Stimulated activated CD4-positive, alpha-beta T cell treated with anti-CD3 and anti-CD28 coated beads, Interleukin-1b, Interleukin-23, amount 100 ng/mL, for 24 hours (primary cell): ENCODE measurements around the gene GART.
"Not testable (repeated sequence)": the region's sequence is repeated elsewhere in the genome, so short reads cannot be mapped to it uniquely, and the experiment has no call there.

ENCODE experiments used
- DNase-seq, 4 experiments: peaks; one replicate each; pipeline ENCODE4 v3.0.0-alpha.2; 2020; ENCODE audit warnings: low read depth in 4 of 4, low spot score in 1 of 4

Gene GART

DNA sequence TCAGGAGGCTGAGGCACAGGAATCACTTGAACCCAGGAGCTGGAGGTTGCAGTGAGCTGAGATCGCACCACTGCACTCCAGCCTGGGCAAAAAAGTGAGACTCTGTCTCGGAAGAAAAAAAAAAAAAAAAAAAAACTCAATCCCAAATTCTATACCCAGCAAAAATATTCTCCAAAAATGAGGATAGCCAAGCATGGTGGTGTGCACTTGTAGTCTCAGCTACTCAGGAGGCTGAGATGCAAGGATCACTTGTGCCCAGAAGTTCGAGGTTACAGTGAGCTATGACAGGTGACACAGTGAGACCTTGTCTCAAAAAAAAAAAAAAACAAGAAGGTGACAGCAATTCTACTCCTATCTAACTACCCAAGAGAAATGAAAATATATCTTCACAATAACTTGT lies 68.6 kb downstream of the GART start:
- DNase-seq = no peak

DNA sequence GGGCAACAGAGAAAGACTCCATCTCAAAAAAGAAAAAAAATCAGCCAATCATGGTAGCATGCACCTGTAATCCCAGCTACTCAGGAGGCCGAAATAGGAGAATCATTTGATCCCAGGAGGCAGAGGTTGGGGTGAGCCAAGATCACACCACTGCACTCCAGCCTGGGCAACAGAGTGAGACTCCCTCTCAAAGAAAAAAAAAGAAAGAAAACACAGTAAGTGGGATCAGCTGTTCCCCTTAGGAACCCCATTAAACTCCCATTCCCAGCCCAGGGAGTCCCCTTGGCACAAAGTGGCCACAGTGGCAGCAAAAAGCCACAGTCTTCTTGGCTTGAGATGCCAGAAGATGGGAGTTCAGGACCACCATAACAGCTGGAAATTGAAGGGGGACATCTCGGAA lies 71.2 kb downstream of the GART start:
- DNase-seq = no peak

DNA sequence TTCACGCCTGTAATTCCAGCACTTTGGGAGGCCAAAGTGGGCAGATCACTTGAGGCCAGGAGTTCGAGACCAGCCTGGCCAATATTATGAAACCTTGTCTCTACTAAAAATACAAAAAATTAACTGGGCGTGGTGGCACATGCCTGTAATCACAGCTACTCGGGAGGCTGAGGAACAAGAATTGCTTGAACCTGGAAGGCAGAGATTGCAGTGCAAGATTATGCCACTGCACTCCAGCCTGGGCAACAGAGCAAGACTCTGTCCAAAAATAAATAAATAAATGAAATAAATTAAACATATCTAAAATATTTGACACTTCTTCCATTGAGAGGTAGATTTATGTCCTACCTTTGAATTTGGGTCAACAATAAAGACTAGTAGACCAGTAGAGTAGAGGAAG lies 72.7 kb downstream of the GART start:
- not testable (repeated sequence) for DNase-seq

DNA sequence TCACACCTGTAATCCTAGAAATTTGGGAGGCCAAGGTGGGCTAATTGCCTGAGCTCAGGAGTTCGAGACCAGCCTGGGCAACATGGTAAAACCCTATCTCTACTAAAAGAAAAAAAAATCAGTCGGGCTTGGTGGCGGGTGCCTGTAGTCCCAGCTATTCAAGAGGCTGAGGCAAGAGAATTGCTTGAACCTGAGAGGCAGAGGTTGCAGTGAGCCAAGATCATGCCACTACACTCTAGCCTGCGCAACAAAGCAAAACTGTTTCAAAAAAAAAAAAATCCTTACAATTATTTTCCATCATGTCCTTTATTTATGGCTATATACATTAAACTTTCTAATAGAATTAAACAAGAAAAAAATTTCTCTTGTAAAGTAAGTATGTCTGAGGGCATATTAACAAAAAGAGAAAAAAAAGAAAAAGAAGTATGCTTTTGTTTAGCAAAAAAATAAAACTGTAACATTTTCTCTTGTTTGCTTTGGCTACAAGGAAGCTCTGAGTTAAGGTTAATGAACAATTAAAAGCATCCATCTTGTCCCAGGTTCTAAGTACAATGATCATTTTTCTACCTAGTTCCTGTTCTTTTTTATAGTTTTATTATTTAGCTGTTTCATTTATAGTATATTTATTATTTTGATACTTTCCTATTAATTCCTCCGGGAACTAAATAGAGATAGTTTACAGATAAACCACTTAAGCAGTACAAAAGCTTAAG lies 80.2 kb downstream of the GART start:
- no peak for DNase-seq

DNA sequence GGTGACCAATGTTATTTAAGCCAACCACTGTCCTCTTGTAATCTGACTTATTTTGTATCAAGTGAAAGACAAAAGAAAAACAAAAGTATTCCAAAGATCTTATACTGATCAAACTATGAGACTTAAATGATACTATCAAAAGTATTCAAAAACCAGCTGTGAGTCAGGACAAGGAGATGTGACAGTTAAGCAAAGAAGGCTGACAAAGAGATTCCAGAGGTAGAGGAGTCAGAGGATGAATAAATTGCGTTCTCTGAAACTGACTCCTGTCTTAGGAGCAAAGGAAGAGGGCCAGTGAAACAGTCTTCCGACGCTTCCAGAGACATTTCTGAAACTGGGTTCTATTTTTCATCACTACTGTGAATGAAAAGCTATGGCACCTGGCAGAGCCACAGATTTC lies 83.1 kb downstream of the GART start:
- DNase-seq = no peak

DNA sequence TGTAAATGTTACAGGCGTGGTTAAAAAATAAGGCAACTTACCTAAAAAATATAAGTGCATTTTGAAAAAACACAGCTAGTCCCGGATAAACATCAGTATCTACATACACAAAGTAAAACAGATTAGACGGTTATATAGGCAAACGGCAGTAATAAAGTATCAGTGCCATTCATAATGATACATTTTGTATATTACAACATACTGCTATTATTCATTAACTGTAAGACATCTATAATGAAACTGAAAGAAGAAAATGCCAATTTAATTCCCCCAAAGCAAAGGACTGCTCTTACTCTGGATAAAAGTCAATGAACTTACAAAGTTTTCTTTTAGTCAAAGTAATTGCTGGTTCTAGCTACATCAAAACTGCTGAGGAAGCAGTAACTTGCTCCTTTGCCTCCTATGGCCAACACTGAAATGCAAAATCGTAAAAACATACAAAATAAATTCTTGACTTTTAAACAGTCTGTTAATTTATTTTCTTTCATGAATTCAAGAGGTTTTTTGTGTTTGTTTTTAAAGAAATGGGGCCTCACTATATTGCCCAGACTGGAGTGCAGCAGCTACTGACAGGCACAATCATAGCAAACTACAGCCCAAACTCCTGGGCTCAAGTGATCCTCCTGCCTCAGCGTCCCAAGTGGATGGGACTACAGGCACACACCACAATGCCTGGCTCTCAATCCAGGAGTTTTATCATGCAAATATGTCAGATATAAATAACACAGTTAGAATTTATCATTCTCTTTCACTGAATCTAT lies 86.1 kb downstream of the GART start:
- no peak for DNase-seq
